K562 (cell line): ENCODE data around the gene NEUROD2. TPM values are rescaled to one million over a fixed set of nuclear protein-coding genes. Genes with fewer than 3 reads are reported as not detected.

ENCODE experiments used
- ATAC-seq: fragments of 200-7000 bp; cut with Tn5 transposase; 3 replicates; pipeline ENCODE4 v1.9.1; 2020; ENCODE audit warnings: moderate library complexity
- BruUV-seq: library from RNA; stranded (reverse); fragments of 400-500 nt; replicated peaks from 2 replicates; lab custom pipeline; 2021; lab: Mats Ljungman, UMichigan
- CTCF ChIA-PET: fragments of 300-600 bp; formaldehyde crosslinking; extraction: SDS; loops from one replicate; lab custom pipeline; 2021; ENCODE audit warnings: low intra/inter-chr PET ratio; lab: Yijun Ruan, JAX
- POLR2A ChIA-PET: fragments of 300-600, 350-650 bp; sonication (Branson Sonifier 250); formaldehyde crosslinking; extraction: SDS; loops from one replicate; lab custom pipeline; 2021; ENCODE audit warnings: antibody characterized with exemption, inconsistent platforms; lab: Yijun Ruan, JAX
- DNase-seq, 4 experiments: peaks; one replicate each; pipeline versions ENCODE4 v3.0.0 to v3.0.0-alpha.2; 2011 to 2018; ENCODE audit warnings: low spot score in 3 of 4, mixed read lengths in 3 of 4; ENCODE audit errors: extremely low read depth in 1 of 4
- FAIRE-seq: peaks from 2 replicates; lab custom pipeline; 2011; peaks lifted over from hg19 to GRCh38; lab: Jason Lieb, UNC
- H2AFZ ChIP-seq: 2 replicates; pipeline ENCODE4 v1.6.0; 2011; ENCODE audit warnings: low read depth, low read length, control low read depth, inconsistent platforms
- H3K27ac ChIP-seq: fragments of 200-600 bp; 3 replicates; pipeline ENCODE4 v1.8.0; 2011; ENCODE audit warnings: low read depth, mild to moderate bottlenecking, control low read depth, inconsistent platforms, low read length, moderate library complexity, mixed read lengths; ENCODE audit errors: extremely low read depth
- H3K27me3 ChIP-seq, 2 experiments: fragments of 300-600 bp in 1 of 2; 2 replicates in 1 of 2; 3 replicates in 1 of 2; pipeline versions ENCODE4 v1.6.0 to v1.8.0; 2011; ENCODE audit warnings: inconsistent platforms in 2 of 2, low read length in 2 of 2, mild to moderate bottlenecking in 1 of 2, mixed read lengths in 1 of 2, moderate library complexity in 1 of 2; ENCODE audit not compliant: control insufficient read depth in 2 of 2, insufficient read depth in 2 of 2
- H3K36me3 ChIP-seq: fragments of 300-600 bp; 3 replicates; pipeline ENCODE4 v1.8.0; 2011; ENCODE audit warnings: mild to moderate bottlenecking, low read length, inconsistent platforms; ENCODE audit not compliant: control insufficient read depth, insufficient read depth
- H3K4me1 ChIP-seq, 2 experiments: fragments of 200-600 bp in 1 of 2; replicated peaks in 1 of 2; 2 replicates in 1 of 2; 3 replicates in 1 of 2; pipeline versions ENCODE4 v1.5.1 to v1.8.0; 2011; ENCODE audit warnings: inconsistent platforms in 2 of 2, low read length in 2 of 2, mild to moderate bottlenecking in 1 of 2, mixed read lengths in 1 of 2, moderate library complexity in 1 of 2; ENCODE audit not compliant: control insufficient read depth in 2 of 2, insufficient read depth in 2 of 2
- H3K4me2 ChIP-seq: 2 replicates; pipeline ENCODE4 v1.6.1; 2011; ENCODE audit warnings: low read length, control low read depth, inconsistent platforms, mixed read lengths; ENCODE audit not compliant: insufficient read depth
- H3K4me3 ChIP-seq: fragments of 200-600 bp; sonication (generic), shearing (Covaris generic); 2 replicates; pipeline ENCODE4 v1.5.1; 2016; ENCODE audit warnings: control low read depth, inconsistent platforms
- H3K79me2 ChIP-seq: fragments of 200-600 bp; 3 replicates; pipeline ENCODE4 v1.8.0; 2011; ENCODE audit warnings: low read length, inconsistent platforms; ENCODE audit not compliant: control insufficient read depth, insufficient read depth
- H3K9ac ChIP-seq, 2 experiments: 2 replicates each; pipeline versions ENCODE4 v1.6.0 to v1.6.1; 2011; ENCODE audit warnings: low read depth in 2 of 2, low read length in 2 of 2, control low read depth in 1 of 2, inconsistent platforms in 1 of 2, mild to moderate bottlenecking in 1 of 2, mixed read lengths in 1 of 2; ENCODE audit not compliant: insufficient read depth in 1 of 2
- H3K9me1 ChIP-seq: one replicate; pipeline ENCODE4 v1.6.0; 2011; ENCODE audit warnings: inconsistent platforms, mild to moderate bottlenecking, low read length, moderate library complexity; ENCODE audit not compliant: control insufficient read depth, insufficient read depth
- H3K9me3 ChIP-seq: replicated peaks from 2 replicates; pipeline ENCODE4 v1.5.1; 2011; ENCODE audit warnings: low read depth, low read length, inconsistent platforms; ENCODE audit not compliant: control insufficient read depth, insufficient read depth
- H4K20me1 ChIP-seq: replicated peaks from 2 replicates; pipeline ENCODE4 v1.6.1; 2011; ENCODE audit warnings: low read length, inconsistent platforms, mixed read lengths; ENCODE audit not compliant: control insufficient read depth, insufficient read depth
- CC2D1A ChIP-seq: fragments of 450-650 bp; IDR thresholded peaks from 2 replicates; pipeline ENCODE4 v1.6.1; 2017; ENCODE audit warnings: mild to moderate bottlenecking
- E4F1 ChIP-seq: fragments of 250-450 bp; sonication (Bioruptor Pico); IDR thresholded peaks from 2 replicates; pipeline ENCODE4 v1.5.0; 2021; ENCODE audit warnings: mild to moderate bottlenecking, borderline replicate concordance
- EGR1 ChIP-seq: fragments of 450-650 bp; conservative IDR thresholded peaks from 2 replicates; pipeline ENCODE4 v1.6.1; 2017; ENCODE audit warnings: mild to moderate bottlenecking
- HMGN3 ChIP-seq: IDR thresholded peaks from 2 replicates; pipeline ENCODE4 v1.6.1; 2011; ENCODE audit warnings: borderline replicate concordance, low read depth, mild to moderate bottlenecking, mixed read lengths, low read length; ENCODE audit not compliant: insufficient read length; ENCODE audit errors: extremely low read depth
- KAT8 ChIP-seq: fragments of 450-650 bp; IDR thresholded peaks from 2 replicates; pipeline ENCODE4 v1.6.1; 2016; ENCODE audit warnings: low read depth, mild to moderate bottlenecking
- MAZ ChIP-seq, 2 experiments: fragments of 450-650 bp in 1 of 2; sonication (generic) in 1 of 2; formaldehyde crosslinking; IDR thresholded peaks in 1 of 2; conservative IDR thresholded peaks in 1 of 2; 2 replicates each; pipeline versions ENCODE4 v1.4.0 to v1.5.0; 2020; ENCODE audit warnings: mild to moderate bottlenecking in 1 of 2, missing genetic modification reagents in 1 of 2
- POLR2G ChIP-seq: fragments of 200-400 bp; formaldehyde crosslinking; IDR thresholded peaks from 2 replicates; pipeline ENCODE4 v1.6.1; 2017; ENCODE audit warnings: low read depth, mild to moderate bottlenecking, antibody characterized with exemption, low read length, moderate library complexity
- WGBS: fragments of 100-300 bp; shearing (Covaris generic); methylation state at CpG from one replicate; pipeline ENCODE4 v1.1.6; 2016; ENCODE audit warnings: low coverage, mixed read lengths; ENCODE audit not compliant: insufficient coverage; ENCODE audit errors: missing lambda C conversion rate; 5-methylcytosine and 5-hydroxymethylcytosine counted together
- in situ Hi-C: fragments of 300-500 bp; cut with MboI; formaldehyde crosslinking; loops from 4 replicates; pipeline ENCODE4 v1.15.0; 2018; ENCODE audit warnings: inconsistent platforms, mixed read lengths
- intact Hi-C: fragments of 100-400 bp; cut with micrococcal nuclease; formaldehyde crosslinking; loops from 2 replicates; pipeline ENCODE4 v1.14.2; 2022
- polyA plus RNA-seq, 8 experiments: library from polyadenylated mRNA; depleted of rRNA in 4 of 8; stranded (reverse) in 5 of 8; unstranded in 3 of 8; fragments of >200 nt; fragmentation: Nextera tagmentation in 2 of 8; fragmentation: Illumina TruSeq in 1 of 8; extraction: Ambion mirVana in 2 of 8; extraction: Trizol in 1 of 8; gene quantifications; 2 replicates each; pipeline versions ENCODE4 v1.2.1 to v1.2.3, GENCODE V29; 2011 to 2014; ENCODE audit warnings: inconsistent platforms in 1 of 8, missing spikeins in 1 of 8
- total RNA-seq, 7 experiments: library from RNA; depleted of rRNA in 6 of 7; stranded (reverse); fragments of >200 nt in 6 of 7; fragmentation: Illumina TruSeq in 2 of 7; extraction: Trizol in 2 of 7; gene quantifications; 2 replicates each; pipeline versions ENCODE4 v1.2.1 to v1.2.3, GENCODE V29; 2011 to 2021; ENCODE audit warnings: low replicate concordance in 1 of 7

The NEUROD2 gene
- total and polyA plus RNA-seq, 9 of the 15 experiments (the other 6 are each of a cell fraction or from before 2014, with no cell fraction given): not detected

DNA sequence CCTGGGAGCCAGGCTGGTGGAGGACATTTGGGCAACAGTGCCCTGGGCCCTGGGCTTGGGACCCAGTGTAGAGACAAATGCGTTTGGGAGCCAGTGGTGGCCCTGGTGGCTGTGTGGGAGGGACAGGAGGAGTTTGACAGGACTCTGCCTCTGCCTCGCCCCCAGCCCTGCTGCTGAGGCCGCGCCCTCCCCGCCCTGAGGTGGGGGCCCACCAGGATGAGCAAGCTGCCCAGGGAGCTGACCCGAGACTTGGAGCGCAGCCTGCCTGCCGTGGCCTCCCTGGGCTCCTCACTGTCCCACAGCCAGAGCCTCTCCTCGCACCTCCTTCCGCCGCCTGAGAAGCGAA, 45.6 kb upstream of the NEUROD2 start:
- 0% methylated on average over 4 of the region's 12 CpGs for WGBS
- CTCF ChIA-PET: interaction anchor here (0.6 to 3.3 kb wide), 3 partner anchors 10 to 77 kb away, joined by 3 to 38 read pairs (median 4); no protein-coding TSS in a partner anchor
- Histone ChIP-seq H3K9ac (peak overlapping the region in 1 of 2 experiments; percentile 89; a peak in 2 of 4 replicates), H3K36me3 (peaks cover 45% of the 10 kb centered on the region), H3K79me2 (peaks cover 52% of the 10 kb centered on the region), H3K9me3 (no peaks in the 10 kb centered on the region), H3K27ac (no peak overlapping the region; the same call in 2 of the 3 replicates), H3K4me2 (peak overlapping the region; percentile 12; the same call in 1 of the 2 replicates), H4K20me1 (no peaks in the 10 kb centered on the region), H3K4me1 (peaks cover 53 to 56% of the 10 kb centered on the region in 2 experiments)
- intact Hi-C loops (no loop called here), in situ Hi-C loops (no loop called here)
- FAIRE-seq: no peak
- DNase-seq: peak; percentile 61 to 66 (median 64)
- TF ChIP-seq HMGN3 (peak; percentile 39), EGR1 (peak; percentile 17; the same call in 1 of the 2 replicates), POLR2G (0 out of 2 replicates have a peak, but pooled peaks have one; percentile 21), CC2D1A (no peak), MAZ (CRISPR knock-in tag; conservative IDR thresholded peaks at IDR 0.05 in 1 of 2, IDR thresholded peaks at IDR 0.05 in 1 of 2) (peak in 1 of 2 experiments; percentile 9; a peak in 1 of 4 replicates), KAT8 (no peak), E4F1 (CRISPR knock-in tag) (no peak)
- TF ChIP-seq, all 486 proteins: peak for 4
- BruUV-seq: no TSS peak
- Histone ChIP-seq H2AFZ (no peak overlapping the region), H3K27me3 (no peaks in the 10 kb centered on the region), H3K9me1 (no peaks in the 10 kb centered on the region), H3K4me3 (no peak overlapping the region)
- POLR2A ChIA-PET: interaction anchor here (0.9 to 1.4 kb wide), 4 partner anchors 8 to 20 kb away, joined by 3 to 9 read pairs (median 4); partner anchors contain the start of gene TCAP
- ATAC-seq: peak; percentile 57
